ENCODE results near the gene BDH1.

BDH1 gene

GRCh38 chr3:197505796-197506548 lies 49.8 kb downstream of the BDH1 start:
- no peak for DNase-seq (ENCODE audit: low read depth)

- no peak for DNase-seq (ENCODE audit: low read depth)
Observed at GRCh38 chr3:197504641-197505121, 51.1 kb downstream of the BDH1 start.

- no peak for DNase-seq (ENCODE audit: low read depth)
Observed at GRCh38 chr3:197504229-197504628, 51.5 kb downstream of the BDH1 start.

- DNase-seq (ENCODE audit: low read depth): no peak
Observed at GRCh38 chr3:197503652-197504051, 52.1 kb downstream of the BDH1 start.

- no peak for DNase-seq (ENCODE audit: low read depth)
Observed at GRCh38 chr3:197501879-197502620, 53.7 kb downstream of the BDH1 start.

- DNase-seq (ENCODE audit: low read depth): no peak
Observed at GRCh38 chr3:197501496-197501878, 54.3 kb downstream of the BDH1 start.

- DNase-seq (ENCODE audit: low read depth): no peak
Observed at GRCh38 chr3:197500812-197501211, 55.0 kb downstream of the BDH1 start.

- DNase-seq (ENCODE audit: low read depth): no peak
Observed at GRCh38 chr3:197499427-197499826, 56.3 kb downstream of the BDH1 start.

- no peak for DNase-seq (ENCODE audit: low read depth)
Observed at GRCh38 chr3:197498499-197499241, 57.1 kb downstream of the BDH1 start.

GRCh38 chr3:197496746-197497125 lies 59.0 kb downstream of the BDH1 start:
- DNase-seq (ENCODE audit: low read depth): no peak

GRCh38 chr3:197495999-197496745 lies 59.6 kb downstream of the BDH1 start:
- DNase-seq (ENCODE audit: low read depth): no peak

- no peak for DNase-seq (ENCODE audit: low read depth)
Observed at GRCh38 chr3:197495499-197495898, 60.3 kb downstream of the BDH1 start.

- DNase-seq (ENCODE audit: low read depth): no peak
Observed at GRCh38 chr3:197495059-197495455, 60.7 kb downstream of the BDH1 start.

- DNase-seq (ENCODE audit: low read depth): no peak
Observed at GRCh38 chr3:197494366-197495058, 61.3 kb downstream of the BDH1 start.

- DNase-seq (ENCODE audit: low read depth): no peak
Observed at GRCh38 chr3:197493049-197493448, 62.7 kb downstream of the BDH1 start.

GRCh38 chr3:197491923-197492664 lies 63.7 kb downstream of the BDH1 start:
- no peak for DNase-seq (ENCODE audit: low read depth)

- DNase-seq (ENCODE audit: low read depth): no peak
Observed at GRCh38 chr3:197491478-197491877, 64.3 kb downstream of the BDH1 start.

- DNase-seq (ENCODE audit: low read depth): no peak
Observed at GRCh38 chr3:197490098-197491058, 65.4 kb downstream of the BDH1 start.

- DNase-seq (ENCODE audit: low read depth): no peak
Observed at GRCh38 chr3:197487911-197488391, 67.8 kb downstream of the BDH1 start.
